Kidney capillary endothelial cell (primary cell): ENCODE data around the gene TRIM2.
A peak's percentile ranks its signal among the peaks of the same experiment; 100 is the strongest.
"Not testable (repeated sequence)": the region's sequence is repeated elsewhere in the genome, so short reads cannot be mapped to it uniquely, and the experiment has no call there.

Source experiments
- DNase-seq: peaks from one replicate; pipeline ENCODE4 v3.0.0-alpha.2; 2018; ENCODE audit warnings: low spot score

The TRIM2 gene

GRCh38 chr4:153204247-153204671, at the start of gene TRIM2:
Gene TRIM2, plus strand, starts transcription at chr4:153204443. Its CDS starts 88 bp downstream, at chr4:153204531.
- DNase-seq: no peak

- DNase-seq: no peak
Measured at GRCh38 chr4:153155686-153156085, 48.6 kb upstream of the TRIM2 start.

GRCh38 chr4:153156263-153156662, 48.0 kb upstream of the TRIM2 start:
- DNase-seq: no peak

GRCh38 chr4:153156721-153157120, 47.5 kb upstream of the TRIM2 start:
- DNase-seq: no peak

- DNase-seq: no peak
Measured at GRCh38 chr4:153159016-153159415, 45.2 kb upstream of the TRIM2 start.

GRCh38 chr4:153159728-153160221, 44.5 kb upstream of the TRIM2 start:
- DNase-seq: peak; percentile 94

- DNase-seq: no peak
Measured at GRCh38 chr4:153160821-153161220, 43.4 kb upstream of the TRIM2 start.

- no peak for DNase-seq
Measured at GRCh38 chr4:153161226-153161963, 42.8 kb upstream of the TRIM2 start.

- DNase-seq: not testable (repeated sequence)
Measured at GRCh38 chr4:153165236-153165635, 39.0 kb upstream of the TRIM2 start.

GRCh38 chr4:153166716-153167501, 37.3 kb upstream of the TRIM2 start:
- no peak for DNase-seq

- no peak for DNase-seq
Measured at GRCh38 chr4:153169776-153170175, 34.5 kb upstream of the TRIM2 start.

GRCh38 chr4:153170407-153170806, 33.8 kb upstream of the TRIM2 start:
- DNase-seq: no peak

GRCh38 chr4:153174821-153175567, 29.2 kb upstream of the TRIM2 start:
- no peak for DNase-seq

- DNase-seq: no peak
Measured at GRCh38 chr4:153176938-153177337, 27.3 kb upstream of the TRIM2 start.

GRCh38 chr4:153177841-153178240, 26.4 kb upstream of the TRIM2 start:
- no peak for DNase-seq

- DNase-seq: no peak
Measured at GRCh38 chr4:153179100-153179499, 25.1 kb upstream of the TRIM2 start.

- DNase-seq: no peak
Measured at GRCh38 chr4:153181293-153181692, 22.9 kb upstream of the TRIM2 start.

- DNase-seq: no peak
Measured at GRCh38 chr4:153181700-153182099, 22.5 kb upstream of the TRIM2 start.

- DNase-seq: no peak
Measured at GRCh38 chr4:153183146-153183545, 21.1 kb upstream of the TRIM2 start.

GRCh38 chr4:153185331-153185852, 18.9 kb upstream of the TRIM2 start:
- no peak for DNase-seq

GRCh38 chr4:153186046-153186728, 18.1 kb upstream of the TRIM2 start:
- DNase-seq: no peak
